Activated CD4-positive, alpha-beta T cell treated with anti-CD3 and anti-CD28 coated beads, Interleukin-2, amount 50 U/mL, for 1 hour (primary cell): ENCODE measurements around the gene FANCE.

Experiments
- DNase-seq: peaks from one replicate; pipeline ENCODE4 v3.0.0-alpha.2; 2020

The FANCE gene, protein sequence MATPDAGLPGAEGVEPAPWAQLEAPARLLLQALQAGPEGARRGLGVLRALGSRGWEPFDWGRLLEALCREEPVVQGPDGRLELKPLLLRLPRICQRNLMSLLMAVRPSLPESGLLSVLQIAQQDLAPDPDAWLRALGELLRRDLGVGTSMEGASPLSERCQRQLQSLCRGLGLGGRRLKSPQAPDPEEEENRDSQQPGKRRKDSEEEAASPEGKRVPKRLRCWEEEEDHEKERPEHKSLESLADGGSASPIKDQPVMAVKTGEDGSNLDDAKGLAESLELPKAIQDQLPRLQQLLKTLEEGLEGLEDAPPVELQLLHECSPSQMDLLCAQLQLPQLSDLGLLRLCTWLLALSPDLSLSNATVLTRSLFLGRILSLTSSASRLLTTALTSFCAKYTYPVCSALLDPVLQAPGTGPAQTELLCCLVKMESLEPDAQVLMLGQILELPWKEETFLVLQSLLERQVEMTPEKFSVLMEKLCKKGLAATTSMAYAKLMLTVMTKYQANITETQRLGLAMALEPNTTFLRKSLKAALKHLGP

GRCh38 chr6:35452183-35453090, at the start of gene FANCE:
Gene FANCE (plus strand): TSS chr6:35452338. CDS start chr6:35452546, 208 bp downstream.
- peak; percentile 81 for DNase-seq

- DNase-seq, result no peak
Observed at GRCh38 chr6:35402856-35403191, 49.3 kb upstream of the FANCE start.

- no peak for DNase-seq
Observed at GRCh38 chr6:35403544-35404442, 48.3 kb upstream of the FANCE start.

GRCh38 chr6:35406711-35407485, 45.2 kb upstream of the FANCE start:
- DNase-seq, result no peak

DNA sequence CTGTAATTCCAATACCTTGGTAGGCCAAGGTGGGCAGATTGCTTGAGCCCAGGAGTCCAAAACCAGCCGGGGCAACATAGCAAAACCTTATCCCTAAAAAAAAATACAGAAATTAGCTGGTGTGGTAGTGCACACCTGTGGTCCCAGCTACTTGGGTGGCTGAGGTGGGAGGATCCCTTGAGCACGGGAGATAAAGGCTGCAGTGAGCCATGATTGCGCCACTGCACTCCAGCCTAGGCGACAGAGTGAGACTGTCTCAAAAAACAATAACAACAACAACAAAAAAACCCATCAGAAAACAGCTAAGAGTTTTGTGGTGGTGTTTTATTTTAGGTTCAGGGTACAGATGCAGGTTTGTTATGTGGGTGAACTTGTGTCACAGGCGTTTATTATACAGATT, 42.9 kb upstream of the FANCE start:
- DNase-seq, result no peak

GRCh38 chr6:35410131-35410530, 42.0 kb upstream of the FANCE start:
- no peak for DNase-seq

DNA sequence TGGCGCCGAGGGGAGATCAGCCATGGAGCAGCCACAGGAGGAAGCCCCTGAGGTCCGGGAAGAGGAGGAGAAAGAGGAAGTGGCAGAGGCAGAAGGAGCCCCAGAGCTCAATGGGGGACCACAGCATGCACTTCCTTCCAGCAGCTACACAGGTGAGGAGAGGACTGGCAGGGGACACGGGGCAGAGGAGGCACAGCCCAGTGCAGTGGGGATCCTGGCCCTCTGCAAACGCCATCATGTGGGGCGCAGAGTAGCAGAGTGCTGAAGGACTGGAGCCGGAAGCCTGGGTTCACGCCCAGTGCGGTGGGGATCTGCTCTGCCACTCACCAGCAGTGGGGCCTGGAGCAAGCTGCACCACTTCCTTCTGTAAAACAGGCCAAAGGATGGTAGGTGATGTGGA, 41.1 kb upstream of the FANCE start:
- no peak for DNase-seq

DNA sequence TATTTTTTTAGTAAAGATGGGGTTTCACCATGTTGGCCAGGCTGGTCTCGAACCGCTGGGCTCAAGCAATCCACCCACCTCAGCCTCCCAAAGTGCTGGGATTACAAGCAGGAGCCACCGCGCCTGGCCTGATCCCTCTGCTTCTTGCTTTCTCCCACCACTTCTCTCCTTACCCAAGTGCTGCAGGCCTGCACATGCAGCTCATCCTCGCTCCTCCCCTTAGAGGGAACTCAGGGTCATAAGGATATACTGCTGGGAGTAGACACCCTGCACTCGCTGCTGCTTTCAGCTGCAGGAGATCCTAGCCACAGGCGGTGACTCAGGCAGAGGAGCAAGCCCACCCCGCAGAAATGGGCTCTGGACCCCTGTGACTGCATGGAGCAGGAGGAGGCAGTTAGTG, 40.0 kb upstream of the FANCE start:
- DNase-seq, result no peak

GRCh38 chr6:35413911-35414310, 38.2 kb upstream of the FANCE start:
- DNase-seq, result no peak

- peak; percentile 26 for DNase-seq
Observed at GRCh38 chr6:35415065-35415891, 36.9 kb upstream of the FANCE start.

GRCh38 chr6:35417979-35418661, 34.0 kb upstream of the FANCE start:
- no peak for DNase-seq

GRCh38 chr6:35419417-35419816, 32.7 kb upstream of the FANCE start:
- no peak for DNase-seq

- DNase-seq, result no peak
Observed at GRCh38 chr6:35419961-35420360, 32.2 kb upstream of the FANCE start.

DNA sequence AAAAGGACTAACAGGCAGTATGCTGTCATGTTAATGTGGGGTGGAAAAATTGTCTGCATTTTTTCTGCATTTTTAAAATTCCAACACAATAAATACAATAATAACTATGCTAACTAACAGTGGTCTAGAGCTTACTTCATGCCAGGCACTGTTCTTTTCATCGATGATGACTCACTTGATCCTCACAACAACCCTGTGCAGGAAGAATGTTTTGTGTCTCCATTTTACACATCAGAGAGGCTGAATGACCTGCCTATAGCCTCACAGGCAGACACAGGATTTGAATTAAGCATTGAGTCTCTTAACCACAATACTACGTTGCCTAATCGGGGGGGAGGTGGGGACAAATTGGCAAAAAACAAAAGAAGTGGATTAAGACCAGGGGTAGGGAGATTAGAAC, 26.9 kb upstream of the FANCE start:
- no peak for DNase-seq

DNA sequence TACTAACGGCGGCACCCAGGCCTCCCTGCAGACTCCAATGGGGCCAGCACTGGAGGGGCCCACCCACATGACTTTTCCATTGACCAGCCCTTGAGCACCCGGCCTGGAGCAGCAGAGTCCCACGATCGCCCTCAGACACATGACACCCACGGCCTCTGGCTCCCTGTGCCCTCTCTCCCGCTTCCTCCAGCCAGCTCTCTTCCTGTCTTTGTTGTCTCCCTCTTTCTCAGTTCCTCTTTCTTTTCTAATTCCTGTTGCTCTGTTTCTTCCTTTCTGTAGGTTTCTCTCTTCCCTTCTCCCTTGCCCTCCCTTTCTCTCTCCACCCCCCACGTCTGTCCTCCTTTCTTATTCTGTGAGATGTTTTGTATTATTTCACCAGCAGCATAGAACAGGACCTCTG, 26.1 kb upstream of the FANCE start:
- no peak for DNase-seq

- DNase-seq, result no peak
Observed at GRCh38 chr6:35427435-35427834, 24.7 kb upstream of the FANCE start.

DNA sequence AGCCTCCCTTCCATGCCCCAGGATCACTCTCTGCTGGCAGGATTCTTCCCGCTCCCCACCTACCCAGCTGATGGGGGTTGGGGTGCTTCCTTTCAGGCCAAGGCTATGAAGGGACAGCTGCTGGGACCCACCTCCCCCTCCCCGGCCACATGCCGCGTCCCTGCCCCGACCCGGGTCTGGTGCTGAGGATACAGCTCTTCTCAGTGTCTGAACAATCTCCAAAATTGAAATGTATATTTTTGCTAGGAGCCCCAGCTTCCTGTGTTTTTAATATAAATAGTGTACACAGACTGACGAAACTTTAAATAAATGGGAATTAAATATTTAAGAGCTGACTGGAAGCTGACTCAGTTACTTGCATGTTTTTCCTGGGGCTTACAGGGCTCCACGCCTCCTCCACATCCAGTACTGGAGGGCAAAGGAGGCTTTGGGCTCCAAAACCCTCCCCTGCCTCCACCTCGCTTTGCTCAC, 24.3 kb upstream of the FANCE start:
- no peak for DNase-seq

- no peak for DNase-seq
Observed at GRCh38 chr6:35428421-35429149, 23.6 kb upstream of the FANCE start.

DNA sequence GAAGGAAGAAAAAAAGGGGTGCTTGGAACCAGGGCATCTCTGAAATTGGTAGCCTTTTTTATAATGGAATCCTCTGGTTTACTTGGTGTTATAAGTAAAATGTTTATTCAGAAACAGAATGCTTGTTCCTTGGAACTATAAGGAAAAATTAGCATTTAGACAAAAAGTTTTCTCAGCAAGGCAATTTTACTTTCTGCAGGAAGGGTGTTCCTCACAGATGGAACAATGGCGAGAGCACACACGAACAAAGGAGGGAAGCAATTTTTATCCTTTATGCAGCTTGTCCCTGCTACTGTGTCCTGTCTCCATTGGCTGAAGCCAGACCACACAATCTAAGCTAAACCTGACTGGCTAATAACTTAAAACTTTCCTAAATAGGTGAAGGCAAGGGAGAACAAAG, 22.7 kb upstream of the FANCE start:
- no peak for DNase-seq

- no peak for DNase-seq
Observed at GRCh38 chr6:35432291-35432690, 19.8 kb upstream of the FANCE start.
